Loucy (cell line): ENCODE measurements around the gene FCN2.

Experiments
- CTCF ChIP-seq: fragments of 200-600 bp; sonication (generic); conservative IDR thresholded peaks from 2 replicates; pipeline ENCODE4 v1.5.1; 2014; ENCODE audit warnings: mild to moderate bottlenecking, antibody characterized with exemption, low read length
- EZH2phosphoT487 ChIP-seq: fragments of 200-600 bp; IDR thresholded peaks from 2 replicates; pipeline ENCODE4 v1.6.1; 2018; ENCODE audit warnings: antibody characterized with exemption, mild to moderate bottlenecking, moderate library complexity, borderline replicate concordance

GRCh38 chr9:134868751-134869553 lies 11.7 kb upstream of the FCN2 start:
- no peak for TF ChIP-seq CTCF
- TF ChIP-seq EZH2phosphoT487 = no peak
